ENCODE data around the gene ODR4. TPM values are rescaled to one million over a fixed set of nuclear protein-coding genes. Genes with fewer than 3 reads are reported as not detected.
"Not testable (repeated sequence)": the region's sequence is repeated elsewhere in the genome, so short reads cannot be mapped to it uniquely, and the experiment has no call there.

ODR4 gene
- total RNA-seq, 2 experiments from 2014 or later: 13.0 to 15.5 TPM

DNA sequence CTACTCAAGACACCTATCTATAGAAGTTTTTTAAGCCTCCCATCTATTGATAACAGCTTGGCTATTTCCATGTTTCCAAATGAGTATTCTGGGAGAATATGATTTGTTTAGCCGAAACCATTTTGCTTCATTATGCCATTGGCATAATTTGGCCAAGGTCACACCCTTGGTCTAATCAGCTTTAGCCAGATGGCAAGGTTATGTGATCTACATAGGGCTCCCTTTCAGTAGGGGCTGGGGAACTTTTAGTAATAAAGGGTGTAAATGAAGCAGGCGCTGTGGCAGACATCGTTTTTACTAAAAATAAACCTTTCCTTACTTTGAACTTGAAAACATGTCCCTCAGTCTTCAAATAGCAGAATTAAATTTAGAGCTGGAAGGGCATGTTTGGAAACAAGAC is 88.3 kb downstream of the ODR4 start:
- intact Hi-C loops (cut with micrococcal nuclease): no loop called here
- Mint-ChIP-seq H3K27me3 (ENCODE audit: low read depth) (no peaks in the 10 kb centered on the region), H3K4me3 (no peak overlapping the region), H3K27ac (no peak overlapping the region), H3K4me1 (ENCODE audit: low read depth) (no peaks in the 10 kb centered on the region), H3K9me3 (no peaks in the 10 kb centered on the region), H3K36me3 (ENCODE audit: low read depth) (no peaks in the 10 kb centered on the region)
- CTCF ChIA-PET: no interaction called here
- no peak for DNase-seq

DNA sequence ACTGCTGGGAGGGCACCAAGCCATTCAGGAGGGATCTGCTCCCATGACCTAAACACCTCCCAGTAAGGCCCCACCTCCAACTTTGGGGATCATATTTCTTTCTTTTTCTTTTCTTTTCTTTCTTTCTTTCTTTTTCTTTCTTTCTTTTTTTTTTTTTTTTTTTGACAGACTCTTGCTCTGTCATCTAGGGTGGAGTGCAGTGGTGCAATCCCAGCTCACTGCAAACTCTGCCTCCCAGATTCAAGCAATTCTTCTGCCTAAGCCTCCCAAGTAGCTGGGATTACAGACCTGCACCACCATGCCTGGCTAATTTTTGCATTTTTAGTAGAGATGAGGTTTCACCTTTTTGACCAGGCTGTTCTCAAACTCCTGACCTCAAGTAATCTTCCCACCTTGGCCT is 89.9 kb downstream of the ODR4 start:
- intact Hi-C loops (cut with micrococcal nuclease); H3K27me3 Mint-ChIP-seq (ENCODE audit: low read depth); DNase-seq; H3K9me3 Mint-ChIP-seq; H3K27ac Mint-ChIP-seq; H3K36me3 Mint-ChIP-seq (ENCODE audit: low read depth); H3K4me1 Mint-ChIP-seq (ENCODE audit: low read depth); H3K4me3 Mint-ChIP-seq: not testable (repeated sequence)
- CTCF ChIA-PET: interaction anchor here (0.6 kb wide), 1 partner anchor 283 kb away, joined by 3 read pairs; no protein-coding TSS in a partner anchor

DNA sequence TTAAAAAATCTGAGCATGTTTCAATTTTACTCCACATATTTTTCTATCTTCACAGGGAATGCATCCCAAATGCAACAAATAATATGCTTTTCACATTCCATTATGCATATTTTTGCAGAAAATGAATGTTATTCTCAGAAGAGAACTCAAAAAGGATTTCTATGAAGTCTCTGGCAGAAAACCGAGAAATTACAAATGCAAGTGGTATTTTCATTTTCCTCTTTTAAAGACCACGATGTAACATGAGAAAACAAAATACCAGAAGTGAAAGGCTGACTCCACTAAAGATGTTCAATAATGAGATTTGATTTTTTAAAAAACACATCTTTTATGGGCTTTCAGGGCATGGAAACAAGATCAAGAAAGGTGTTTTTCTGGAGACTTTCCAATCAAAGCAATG is 90.3 kb downstream of the ODR4 start:
- CTCF ChIA-PET: interaction anchor here (0.6 kb wide), 1 partner anchor 284 kb away, joined by 3 read pairs; no protein-coding TSS in a partner anchor
- Mint-ChIP-seq H3K4me1 (ENCODE audit: low read depth) (no peaks in the 10 kb centered on the region), H3K27ac (no peak overlapping the region), H3K4me3 (no peak overlapping the region), H3K27me3 (ENCODE audit: low read depth) (no peaks in the 10 kb centered on the region), H3K36me3 (ENCODE audit: low read depth) (no peaks in the 10 kb centered on the region), H3K9me3 (no peaks in the 10 kb centered on the region)
- DNase-seq: no peak
- intact Hi-C loops (cut with micrococcal nuclease): no loop called here

Other genes starting within 250 kb of the ODR4 start
- 10 to 100 TPM; 83.8 to 86.8 TPM for gene PRG4, start 79.6 kb upstream of the ODR4 start, total RNA-seq
- 100 to 1,000 TPM; 217 to 226 TPM for gene TPR, start 585 bp upstream of the ODR4 start, total RNA-seq
- not detected for gene PDC, start 85.3 kb downstream of the ODR4 start, total RNA-seq

Data from activated naive CD4-positive, alpha-beta T cell treated with anti-CD3 and anti-CD28 coated beads for 36 hours (primary cell).